ENCODE data around the gene ZNF25. TPM values are rescaled to one million over a fixed set of nuclear protein-coding genes. Genes with fewer than 3 reads are reported as not detected.
"Not testable (repeated sequence)": the region's sequence is repeated elsewhere in the genome, so short reads cannot be mapped to it uniquely, and the experiment has no call there.

The ZNF25 gene
- total RNA-seq, 1 donor from 2014 or later = 19.4 TPM

DNA sequence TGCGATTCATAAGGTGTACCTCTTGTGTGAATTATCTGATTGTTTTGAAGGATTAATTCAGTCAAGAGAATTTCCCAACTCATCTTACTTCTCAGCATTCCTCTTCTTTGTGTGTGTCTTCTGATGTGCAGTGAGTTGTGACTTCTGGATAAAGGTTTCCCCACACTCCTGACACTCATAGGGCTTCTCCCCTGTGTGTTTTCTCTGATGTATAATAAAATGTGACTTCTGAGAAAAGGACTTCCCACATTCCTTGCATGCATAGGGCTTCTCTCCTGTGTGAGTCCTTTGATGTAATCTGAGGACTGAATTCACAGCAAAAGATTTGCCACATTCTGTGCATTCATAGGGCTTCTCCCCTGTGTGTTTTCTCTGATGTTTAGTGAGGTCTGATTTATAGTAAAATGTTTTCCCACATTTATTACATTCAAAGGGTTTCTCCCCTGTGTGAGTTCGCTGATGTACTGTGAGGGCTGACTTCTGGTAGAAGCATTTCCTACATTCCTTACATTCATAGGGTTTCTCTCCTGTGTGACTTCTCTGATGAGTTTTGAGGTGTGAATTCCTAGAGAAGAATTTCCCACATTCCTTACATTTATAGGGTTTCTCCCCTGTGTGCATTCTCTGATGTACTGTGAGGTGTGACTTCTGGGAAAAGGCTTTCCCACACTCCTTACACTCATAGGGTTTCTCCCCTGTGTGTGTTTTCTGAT lies 24.2 kb downstream of the ZNF25 start:
- ATAC-seq (no peak), DNase-seq (no peak)
- intact Hi-C loops (cut with micrococcal nuclease) = no loop called here

DNA sequence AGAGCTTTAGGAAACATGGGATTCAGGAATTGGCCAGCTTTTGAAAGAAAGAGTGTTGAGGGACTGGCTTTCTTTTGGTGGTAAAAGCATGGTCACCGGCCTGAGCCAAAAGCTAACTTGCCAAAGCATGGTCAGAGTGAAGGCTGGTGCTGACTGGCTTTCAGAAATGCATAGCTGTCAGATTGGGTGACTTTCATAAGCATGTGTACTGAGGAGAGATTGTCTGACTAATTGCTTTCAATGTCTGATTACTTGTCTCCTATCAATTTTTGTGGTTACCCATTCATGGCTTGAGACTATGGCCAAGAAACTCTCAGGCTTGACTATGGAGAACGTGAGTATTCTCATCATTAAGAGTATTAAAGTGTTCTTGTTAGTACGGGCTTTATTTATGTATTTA lies 28.2 kb downstream of the ZNF25 start:
- DNase-seq = no peak
- intact Hi-C loops (cut with micrococcal nuclease) = no loop called here
- ATAC-seq = no peak

DNA sequence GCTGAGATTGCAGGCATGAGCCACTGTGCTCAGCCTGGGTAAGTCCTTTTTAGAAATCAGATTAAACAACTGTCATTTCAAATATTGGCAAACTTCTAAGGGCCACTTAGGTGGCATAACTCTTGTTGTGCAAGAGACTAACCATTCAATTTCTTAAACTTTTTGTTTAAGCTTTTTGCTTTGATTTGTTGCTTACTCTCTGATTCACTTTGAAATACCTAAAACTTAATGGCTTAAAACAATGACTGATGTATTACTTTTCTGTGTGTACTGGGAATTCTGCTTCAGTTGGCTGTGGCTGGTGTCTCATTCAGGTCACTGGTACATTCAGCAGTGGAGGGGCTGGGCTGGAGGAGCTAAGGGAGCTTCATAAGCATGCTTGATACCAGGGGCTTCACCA lies 28.9 kb downstream of the ZNF25 start:
- ATAC-seq (no peak), DNase-seq (no peak)
- intact Hi-C loops (cut with micrococcal nuclease) = no loop called here

DNA sequence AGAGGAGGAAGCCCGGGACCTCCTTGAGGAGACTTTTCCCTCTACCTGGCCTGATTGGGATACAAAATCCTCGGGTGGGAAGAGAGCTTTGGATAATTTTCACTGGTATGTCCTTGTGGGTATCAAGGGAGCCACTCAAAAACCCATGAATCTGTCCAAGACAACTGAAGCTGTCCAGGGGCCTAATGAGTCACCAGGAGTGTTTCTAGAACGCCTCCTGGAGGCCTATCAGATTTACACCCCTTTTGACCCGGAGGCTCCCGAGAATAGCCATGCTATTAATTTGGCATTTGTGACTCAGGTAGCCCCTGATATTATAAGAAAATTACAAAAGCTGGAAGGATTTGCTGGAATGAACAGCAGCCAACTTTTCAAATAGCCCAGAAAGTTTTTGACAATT lies 38.6 kb downstream of the ZNF25 start:
- DNase-seq (no peak), ATAC-seq (no peak)
- intact Hi-C loops (cut with micrococcal nuclease) = no loop called here

DNA sequence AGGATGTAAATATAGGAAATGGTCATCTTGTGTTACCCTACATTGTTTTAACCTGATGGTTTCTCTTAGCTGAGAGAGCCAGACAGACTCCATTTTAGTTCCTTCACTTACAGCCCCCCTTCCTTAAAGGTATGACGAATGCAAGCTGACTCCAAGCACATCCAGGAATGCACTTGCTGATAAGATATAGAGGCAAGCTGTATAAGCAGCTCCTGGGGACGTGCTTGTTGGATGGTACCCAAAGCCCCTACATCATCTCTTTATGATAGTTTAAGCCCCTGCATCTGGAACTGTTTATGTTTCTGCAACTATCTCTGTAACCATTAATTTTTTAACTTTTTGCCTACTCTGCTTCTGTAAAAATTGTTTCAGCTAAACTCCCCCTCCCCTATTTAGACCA lies 41.7 kb downstream of the ZNF25 start:
- intact Hi-C loops (cut with micrococcal nuclease) = no loop called here
- no peak for ATAC-seq
- no peak for DNase-seq

DNA sequence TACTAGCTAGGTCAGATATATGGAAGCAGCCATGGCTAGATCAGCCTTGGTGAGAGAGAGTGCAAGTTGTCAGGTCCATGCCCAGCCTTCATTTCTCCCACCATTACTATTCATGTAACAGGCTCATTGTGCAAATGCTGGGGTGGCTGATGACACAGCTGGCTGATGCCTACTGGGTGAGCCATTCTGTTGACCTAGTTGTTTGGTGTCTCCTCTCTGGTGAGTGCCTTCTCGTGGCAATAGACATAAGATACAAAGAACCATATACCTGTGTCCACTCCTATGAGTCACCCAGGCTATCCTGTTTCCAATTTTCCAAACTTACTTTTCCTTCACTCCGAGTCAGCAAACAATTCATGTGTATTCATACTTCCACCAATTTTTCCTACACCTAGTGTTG lies 46.0 kb downstream of the ZNF25 start:
- ATAC-seq = no peak
- intact Hi-C loops (cut with micrococcal nuclease) = no loop called here
- no peak for DNase-seq

DNA sequence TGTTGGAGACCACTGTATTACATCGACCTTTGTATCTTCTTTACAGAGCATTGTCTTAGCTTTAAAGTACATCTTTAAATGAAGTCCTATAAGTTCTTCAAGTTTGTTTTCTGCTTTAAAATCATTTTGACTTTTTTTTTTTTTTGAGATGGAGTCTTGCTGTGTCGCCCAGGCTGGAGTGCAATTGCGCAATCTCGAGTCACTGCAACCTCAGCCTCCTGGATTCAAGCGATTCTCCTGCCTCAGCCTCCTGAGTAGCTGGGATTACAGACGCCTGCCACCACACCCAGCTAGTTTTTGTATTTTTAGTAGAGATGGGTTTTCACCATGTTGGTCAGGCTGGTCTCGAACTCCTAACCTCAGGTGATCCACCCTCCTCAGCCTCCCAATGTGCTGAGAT lies 68.3 kb downstream of the ZNF25 start:
- not testable (repeated sequence) for DNase-seq, ATAC-seq

DNA sequence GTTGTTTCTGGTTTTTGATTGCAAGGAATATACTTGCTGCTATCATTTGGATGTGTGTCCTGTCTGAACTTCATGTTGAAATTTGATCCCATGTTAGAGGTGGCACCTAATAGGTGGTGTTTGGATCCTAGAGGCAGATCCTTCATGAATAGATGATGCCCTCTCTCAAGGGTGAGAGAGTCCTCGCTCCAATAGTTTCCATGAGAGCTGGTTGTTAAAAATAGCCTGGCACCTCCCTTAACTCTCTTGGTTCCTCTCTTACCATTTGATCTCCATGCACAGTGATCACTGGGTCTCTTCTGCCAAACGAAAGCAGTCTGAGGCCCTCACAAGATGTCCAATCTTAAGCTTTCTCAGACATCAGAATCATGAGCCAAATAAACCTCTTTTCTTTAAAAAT lies 70.1 kb downstream of the ZNF25 start:
- intact Hi-C loops (cut with micrococcal nuclease) = no loop called here
- ATAC-seq = peak; percentile 27

More for the DNA sequence above, 68.3 kb downstream of the ZNF25 start:
- intact Hi-C loops (cut with micrococcal nuclease) = not testable (repeated sequence)

More for the DNA sequence above, 70.1 kb downstream of the ZNF25 start:
- no peak for DNase-seq

Other genes with a start within 250 kb of the ZNF25 start
- gene ZNF248, start 119.0 kb downstream of the ZNF25 start, total RNA-seq = 12.9 TPM
- 23.6 TPM for gene ZNF33A, start 34.0 kb upstream of the ZNF25 start, total RNA-seq
- 9.8 TPM for gene ZNF37A, start 117.7 kb upstream of the ZNF25 start, total RNA-seq

Measured in left ventricle myocardium superior (tissue), 1 donor.